Embryonic facial prominence (tissue), 1 donor: ENCODE measurements around the gene MASP2.
"Not testable (repeated sequence)": the region's sequence is repeated elsewhere in the genome, so short reads cannot be mapped to it uniquely, and the experiment has no call there.

Source experiments
- DNase-seq: peaks from one replicate; pipeline ENCODE4 v3.0.0-alpha.2; 2016; ENCODE audit errors: extremely low spot score

Gene MASP2

GRCh38 chr1:10990828-10991227 lies 56.2 kb downstream of the MASP2 start:
- no peak for DNase-seq

- not testable (repeated sequence) for DNase-seq
Observed at GRCh38 chr1:10989920-10990516, 57.0 kb downstream of the MASP2 start.

- DNase-seq = no peak
Observed at GRCh38 chr1:10989095-10989494, 57.9 kb downstream of the MASP2 start.

GRCh38 chr1:10987840-10988417 lies 59.1 kb downstream of the MASP2 start:
- DNase-seq = no peak

GRCh38 chr1:10986525-10986890 lies 60.5 kb downstream of the MASP2 start:
- no peak for DNase-seq

- no peak for DNase-seq
Observed at GRCh38 chr1:10980841-10981727, 66.0 kb downstream of the MASP2 start.

GRCh38 chr1:10980094-10980577 lies 66.9 kb downstream of the MASP2 start:
- no peak for DNase-seq

- no peak for DNase-seq
Observed at GRCh38 chr1:10979483-10979920, 67.5 kb downstream of the MASP2 start.

- DNase-seq = no peak
Observed at GRCh38 chr1:10978719-10979118, 68.3 kb downstream of the MASP2 start.
